Lower lobe of right lung (tissue), 2 donors: Measurements from ENCODE around the gene MAD1L1. TPM values are rescaled to one million over a fixed set of nuclear protein-coding genes. Genes with fewer than 3 reads are reported as not detected.
A peak's percentile ranks its signal among the peaks of the same experiment; 100 is the strongest.

Source experiments
- ATAC-seq, 2 donors: fragments of 200-7000 bp; cut with Tn5 transposase; one replicate each; pipeline ENCODE4 v1.9.1; 2020 to 2022; ENCODE audit warnings: mild to moderate bottlenecking in 2 of 2, moderate library complexity in 2 of 2
- DNase-seq: peaks from one replicate; pipeline ENCODE4 v3.0.0-alpha.2; 2020
- H3K27ac ChIP-seq: fragments of 200-600 bp; one replicate; pipeline ENCODE4 v1.8.0; 2022
- H3K27me3 ChIP-seq: fragments of 200-600 bp; one replicate; pipeline ENCODE4 v1.8.0; 2022; ENCODE audit warnings: low read depth
- H3K36me3 ChIP-seq: fragments of 200-600 bp; one replicate; pipeline ENCODE4 v1.8.0; 2022; ENCODE audit warnings: mild to moderate bottlenecking
- H3K4me1 ChIP-seq: fragments of 200-600 bp; one replicate; pipeline ENCODE4 v1.8.0; 2022
- H3K4me3 ChIP-seq: fragments of 200-600 bp; one replicate; pipeline ENCODE4 v1.8.0; 2022; ENCODE audit warnings: mild to moderate bottlenecking
- H3K9me3 ChIP-seq: fragments of 200-600 bp; one replicate; pipeline ENCODE4 v1.8.0; 2022
- intact Hi-C: fragments of 100-400 bp; cut with DNase I; formaldehyde crosslinking; loops from one replicate; pipeline ENCODE4 v1.11.0; 2022
- total RNA-seq: library from RNA; stranded (reverse); fragmentation: NEBNext Ultra II Directional; extraction: Animal tissue kit (Norgen Biotek cat#: 25700); gene quantifications from one replicate; pipeline ENCODE4 v1.2.1, GENCODE V29; 2021
- TF ChIP-seq, protein P1 (sequence below): fragments of 200-600 bp; IDR thresholded peaks from one replicate; pipeline ENCODE4 v1.8.0; 2022; ENCODE audit warnings: antibody characterized with exemption, mild to moderate bottlenecking
- donor health status: DM: no; HTN: yes; CAD: no; lungs with severe emphysema.

MAD1L1 gene
- total RNA-seq, 1 donor from 2014 or later = 44.5 TPM

GRCh38 chr7:1856161-1856887, 376.4 kb downstream of the MAD1L1 start:
- no peak for ATAC-seq
- no peaks in the 10 kb centered on the region for H3K4me1 ChIP-seq
- H3K27me3 ChIP-seq = no peaks in the 10 kb centered on the region
- H3K4me3 ChIP-seq = no peak overlapping the region
- no peaks in the 10 kb centered on the region for H3K9me3 ChIP-seq
- H3K36me3 ChIP-seq = no peaks in the 10 kb centered on the region
- DNase-seq = peak; percentile 43
- H3K27ac ChIP-seq = no peak overlapping the region
- TF ChIP-seq, protein P1, sequence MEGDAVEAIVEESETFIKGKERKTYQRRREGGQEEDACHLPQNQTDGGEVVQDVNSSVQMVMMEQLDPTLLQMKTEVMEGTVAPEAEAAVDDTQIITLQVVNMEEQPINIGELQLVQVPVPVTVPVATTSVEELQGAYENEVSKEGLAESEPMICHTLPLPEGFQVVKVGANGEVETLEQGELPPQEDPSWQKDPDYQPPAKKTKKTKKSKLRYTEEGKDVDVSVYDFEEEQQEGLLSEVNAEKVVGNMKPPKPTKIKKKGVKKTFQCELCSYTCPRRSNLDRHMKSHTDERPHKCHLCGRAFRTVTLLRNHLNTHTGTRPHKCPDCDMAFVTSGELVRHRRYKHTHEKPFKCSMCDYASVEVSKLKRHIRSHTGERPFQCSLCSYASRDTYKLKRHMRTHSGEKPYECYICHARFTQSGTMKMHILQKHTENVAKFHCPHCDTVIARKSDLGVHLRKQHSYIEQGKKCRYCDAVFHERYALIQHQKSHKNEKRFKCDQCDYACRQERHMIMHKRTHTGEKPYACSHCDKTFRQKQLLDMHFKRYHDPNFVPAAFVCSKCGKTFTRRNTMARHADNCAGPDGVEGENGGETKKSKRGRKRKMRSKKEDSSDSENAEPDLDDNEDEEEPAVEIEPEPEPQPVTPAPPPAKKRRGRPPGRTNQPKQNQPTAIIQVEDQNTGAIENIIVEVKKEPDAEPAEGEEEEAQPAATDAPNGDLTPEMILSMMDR = no peak
- intact Hi-C loops = no loop called here

DNA sequence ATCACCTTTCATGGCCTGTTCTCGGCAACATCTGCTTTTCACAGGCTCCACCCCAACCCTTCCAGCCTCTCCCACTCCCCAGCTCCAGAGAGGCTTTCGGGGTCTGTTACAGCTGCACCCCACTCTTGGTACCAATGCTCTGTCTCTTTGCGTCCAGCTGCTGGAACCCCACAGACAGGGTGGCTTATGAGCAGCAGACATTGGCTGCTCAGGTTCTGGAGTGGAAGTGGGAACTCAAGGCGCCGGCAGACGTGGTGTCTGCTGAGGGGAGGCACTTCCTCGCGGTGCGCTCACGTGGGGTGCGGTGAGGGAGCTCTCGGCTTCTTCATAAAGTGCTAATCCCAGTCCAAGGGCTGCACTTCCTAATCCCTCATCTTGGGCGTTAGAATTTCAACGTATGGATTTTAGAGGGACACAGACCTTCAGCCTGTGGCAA, 377.0 kb downstream of the MAD1L1 start:
- Histone ChIP-seq H3K27me3 (no peaks in the 10 kb centered on the region), H3K4me3 (no peak overlapping the region), H3K4me1 (no peaks in the 10 kb centered on the region), H3K27ac (no peak overlapping the region), H3K36me3 (no peaks in the 10 kb centered on the region), H3K9me3 (no peaks in the 10 kb centered on the region)
- TF ChIP-seq, protein P1 = no peak
- ATAC-seq (no peak), DNase-seq (peak; percentile 37)
- intact Hi-C loops = no loop called here

DNA sequence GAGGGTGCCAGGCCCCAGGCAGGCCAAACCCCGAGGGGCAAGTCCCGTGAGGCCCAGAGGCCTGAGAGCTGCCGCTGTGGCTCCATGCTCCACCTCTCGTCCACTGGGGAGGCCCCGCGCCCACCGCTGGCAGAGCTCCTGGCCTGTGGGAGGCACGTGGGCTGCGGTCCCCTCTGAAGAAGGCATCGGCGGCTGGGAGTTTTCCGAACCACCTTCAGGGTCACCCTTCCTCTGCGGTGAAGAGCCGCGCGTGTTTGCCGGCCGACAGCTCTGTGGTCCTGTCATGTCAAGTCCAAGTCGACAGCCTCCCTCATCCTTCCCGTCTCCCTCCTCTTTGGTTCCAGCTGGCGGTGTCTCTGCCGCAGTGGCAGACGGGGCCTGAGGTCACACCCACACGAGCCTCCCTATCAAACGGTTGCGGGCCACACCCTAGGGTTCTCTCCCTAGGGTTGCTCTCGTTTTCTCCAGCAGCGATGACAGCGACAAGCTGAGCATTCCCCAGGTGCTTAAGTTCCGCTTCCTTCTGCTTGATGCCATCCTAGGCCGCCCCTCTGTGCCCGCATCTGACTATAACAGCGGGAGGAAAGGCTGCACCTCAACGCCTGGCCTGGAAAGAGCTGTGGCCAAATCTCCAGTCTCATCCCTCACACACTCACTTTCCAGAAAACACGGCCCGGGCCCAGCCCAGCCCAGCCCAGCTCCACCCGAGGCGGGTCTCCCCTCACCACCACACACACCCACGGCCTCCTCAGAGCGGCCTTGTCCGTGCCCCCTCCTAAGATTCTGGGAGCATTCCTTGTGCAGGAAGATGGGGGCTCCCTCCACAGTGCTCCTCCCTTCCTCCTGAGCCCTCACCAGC, 377.6 kb downstream of the MAD1L1 start:
- Histone ChIP-seq H3K4me1 (no peaks in the 10 kb centered on the region), H3K36me3 (no peaks in the 10 kb centered on the region), H3K27me3 (no peaks in the 10 kb centered on the region), H3K9me3 (no peaks in the 10 kb centered on the region), H3K4me3 (no peak overlapping the region), H3K27ac (no peak overlapping the region)
- TF ChIP-seq, protein P1 = no peak
- DNase-seq = peak; percentile 44
- intact Hi-C loops = no loop called here
- no peak for ATAC-seq

DNA sequence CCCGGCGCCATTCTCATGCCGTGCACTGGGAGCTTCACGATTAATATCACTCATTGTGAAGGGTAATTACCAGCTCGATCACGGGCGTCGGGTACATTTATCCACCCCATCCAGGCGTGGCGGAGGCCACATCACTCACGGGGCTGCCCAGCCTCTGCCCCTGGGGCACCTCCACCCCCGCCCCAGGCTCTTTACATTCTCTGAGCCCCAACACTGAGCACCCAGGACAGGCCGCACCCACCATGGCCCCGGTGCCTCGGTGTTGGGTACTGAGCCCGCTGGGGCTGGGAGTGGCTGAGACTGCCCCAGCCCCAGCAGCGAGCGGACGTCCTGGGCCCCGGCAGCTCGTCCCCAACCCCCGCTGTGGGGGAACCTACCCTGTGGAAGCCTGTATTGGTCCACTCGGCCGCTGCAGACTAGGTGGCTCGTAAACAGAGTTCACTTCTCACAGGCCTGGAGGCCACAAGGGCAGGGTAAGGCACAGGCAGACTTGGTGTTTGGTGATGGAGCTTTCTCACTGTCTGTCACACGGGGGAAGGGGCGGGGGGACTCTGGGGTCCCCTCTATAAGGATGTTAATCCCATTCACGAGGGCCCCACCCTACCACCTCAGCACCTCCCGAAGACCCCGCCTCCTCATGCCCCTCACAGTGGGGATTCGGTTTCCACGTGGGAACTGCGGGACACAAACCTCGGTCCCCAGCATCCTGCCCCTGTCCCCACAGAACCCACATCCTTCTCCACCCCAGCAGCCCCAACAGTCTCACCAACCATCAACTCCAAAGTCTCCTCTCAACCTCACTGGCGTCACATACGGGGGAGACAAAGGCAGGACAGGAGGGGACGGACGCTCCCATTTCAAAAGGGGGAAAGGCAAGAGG, 378.5 kb downstream of the MAD1L1 start:
- TF ChIP-seq, protein P1 = no peak
- no peak for ATAC-seq
- no peak overlapping the region for H3K27ac ChIP-seq
- H3K36me3 ChIP-seq = no peaks in the 10 kb centered on the region
- H3K4me1 ChIP-seq = no peaks in the 10 kb centered on the region
- peak; percentile 34 for DNase-seq
- no peaks in the 10 kb centered on the region for H3K9me3 ChIP-seq
- no peak overlapping the region for H3K4me3 ChIP-seq
- H3K27me3 ChIP-seq = no peaks in the 10 kb centered on the region
- intact Hi-C loops = no loop called here

DNA sequence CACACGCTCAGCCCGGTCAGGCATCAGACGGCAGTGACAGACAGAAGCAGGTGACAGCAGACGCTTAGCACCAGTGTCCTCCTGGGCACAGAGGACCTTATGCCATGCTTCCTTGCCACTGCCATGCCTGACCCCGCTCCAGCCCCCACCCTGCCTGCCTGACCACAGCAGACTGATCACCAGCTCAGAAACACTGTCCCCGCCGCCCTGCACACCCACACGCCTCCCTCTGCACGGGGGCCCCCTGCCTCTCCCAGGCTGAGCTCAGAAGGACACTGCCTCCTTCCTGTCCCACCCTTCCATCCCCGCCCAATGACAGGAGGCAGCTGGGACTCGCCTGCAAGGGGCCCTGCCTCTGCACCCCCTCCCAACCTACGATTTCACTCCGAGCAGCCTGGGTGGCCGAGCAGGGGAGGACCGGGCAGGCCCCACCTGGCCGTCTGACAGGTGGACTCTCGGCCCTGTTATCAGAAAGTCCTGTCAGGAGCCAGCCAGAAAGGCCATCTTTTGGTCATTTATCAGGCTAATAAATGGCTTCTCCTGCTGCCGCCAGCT, 379.2 kb downstream of the MAD1L1 start:
- no peaks in the 10 kb centered on the region for H3K9me3 ChIP-seq
- DNase-seq (no peak), ATAC-seq (no peak)
- TF ChIP-seq, protein P1 = no peak
- no peak overlapping the region for H3K27ac ChIP-seq
- no peaks in the 10 kb centered on the region for H3K36me3 ChIP-seq
- no peaks in the 10 kb centered on the region for H3K27me3 ChIP-seq
- H3K4me3 ChIP-seq = no peak overlapping the region
- no peaks in the 10 kb centered on the region for H3K4me1 ChIP-seq
- intact Hi-C loops = no loop called here
